WI38 (cell line): Measurements from ENCODE around the gene HDGFL2.

ENCODE experiments used
- H3K4me3 ChIP-seq: 2 replicates; pipeline ENCODE4 v1.5.1; 2011; ENCODE audit warnings: low read depth, mild to moderate bottlenecking, control low read depth, low read length
- TF ChIP-seq, protein P1 (sequence below): IDR thresholded peaks from 2 replicates; pipeline ENCODE4 v1.5.1; 2012; ENCODE audit warnings: low read depth, mild to moderate bottlenecking, control low read depth, low read length

The HDGFL2 gene

DNA sequence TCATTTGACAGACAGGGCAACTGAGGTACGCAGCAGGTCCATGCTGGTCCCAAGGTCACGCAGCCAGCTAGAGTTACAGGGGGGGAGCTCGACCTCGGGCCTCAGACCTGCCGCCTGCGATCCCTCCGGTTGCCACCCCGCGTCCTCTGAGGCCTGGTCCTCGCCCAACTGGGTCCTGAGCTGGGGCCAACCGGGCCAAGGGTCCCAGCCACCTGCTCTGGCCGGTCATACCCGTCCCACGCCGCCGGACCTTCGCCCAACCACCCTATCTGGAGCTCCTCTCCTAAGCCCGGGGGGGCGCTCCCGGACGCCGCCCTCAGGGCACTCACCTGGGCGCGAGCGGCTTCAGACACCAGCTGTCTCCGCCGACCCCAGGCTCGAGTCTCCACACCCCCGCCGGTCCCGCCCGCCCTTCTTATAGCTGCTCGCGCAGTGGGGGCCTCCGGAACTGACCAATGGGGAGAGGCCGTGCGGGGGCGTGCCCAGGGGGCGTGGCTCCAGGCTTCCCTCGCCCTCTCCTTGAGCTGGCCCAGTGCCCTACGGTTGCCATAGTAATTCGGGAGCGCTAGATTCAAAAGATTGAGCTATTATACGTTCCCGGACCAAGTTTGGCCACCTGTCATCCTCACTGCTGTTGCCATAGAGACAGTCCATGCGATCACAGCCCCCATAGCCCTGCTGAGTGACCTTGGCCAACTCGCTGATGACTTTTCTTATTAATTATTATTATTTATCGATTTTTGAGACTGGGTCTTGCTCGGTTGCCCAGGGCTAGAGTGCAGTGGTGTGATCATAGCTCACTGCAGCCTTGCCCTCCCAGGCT, 63.0 kb downstream of the HDGFL2 start, which contains the start of gene PLIN5:
TSS of gene PLIN5 (minus strand) at position 389 of the 823 bp plus-strand sequence. CDS start 1,150 bp downstream, outside the sequence.
- H3K4me3 ChIP-seq: no peak within 1 kb of the TSS

DNA sequence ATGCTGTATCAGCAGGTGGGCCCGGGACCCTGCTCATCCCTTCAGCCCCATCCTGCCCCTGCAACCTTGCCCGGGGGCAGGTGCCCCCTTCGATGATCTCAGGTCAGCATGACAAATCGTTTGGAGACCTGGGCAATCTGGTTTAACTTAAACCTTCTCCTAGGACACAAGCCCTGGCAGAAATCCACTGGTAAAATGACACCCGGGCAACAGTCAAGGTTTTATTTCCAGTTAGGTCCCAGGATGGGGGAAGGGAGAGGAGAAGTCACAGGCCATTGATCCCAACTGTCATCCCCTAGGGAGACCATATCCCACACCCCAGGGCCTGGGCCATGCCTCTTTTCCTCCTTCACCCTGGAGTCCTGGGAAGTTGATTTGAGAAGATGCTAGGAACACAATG, 64.7 kb downstream of the HDGFL2 start:
- H3K4me3 ChIP-seq: no peak overlapping the region
- TF ChIP-seq, protein P1, sequence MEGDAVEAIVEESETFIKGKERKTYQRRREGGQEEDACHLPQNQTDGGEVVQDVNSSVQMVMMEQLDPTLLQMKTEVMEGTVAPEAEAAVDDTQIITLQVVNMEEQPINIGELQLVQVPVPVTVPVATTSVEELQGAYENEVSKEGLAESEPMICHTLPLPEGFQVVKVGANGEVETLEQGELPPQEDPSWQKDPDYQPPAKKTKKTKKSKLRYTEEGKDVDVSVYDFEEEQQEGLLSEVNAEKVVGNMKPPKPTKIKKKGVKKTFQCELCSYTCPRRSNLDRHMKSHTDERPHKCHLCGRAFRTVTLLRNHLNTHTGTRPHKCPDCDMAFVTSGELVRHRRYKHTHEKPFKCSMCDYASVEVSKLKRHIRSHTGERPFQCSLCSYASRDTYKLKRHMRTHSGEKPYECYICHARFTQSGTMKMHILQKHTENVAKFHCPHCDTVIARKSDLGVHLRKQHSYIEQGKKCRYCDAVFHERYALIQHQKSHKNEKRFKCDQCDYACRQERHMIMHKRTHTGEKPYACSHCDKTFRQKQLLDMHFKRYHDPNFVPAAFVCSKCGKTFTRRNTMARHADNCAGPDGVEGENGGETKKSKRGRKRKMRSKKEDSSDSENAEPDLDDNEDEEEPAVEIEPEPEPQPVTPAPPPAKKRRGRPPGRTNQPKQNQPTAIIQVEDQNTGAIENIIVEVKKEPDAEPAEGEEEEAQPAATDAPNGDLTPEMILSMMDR: no peak

More for the DNA sequence above, 63.0 kb downstream of the HDGFL2 start, which contains the start of gene PLIN5:
- TF ChIP-seq, protein P1: no peak

- TF ChIP-seq, protein P1: no peak
- H3K4me3 ChIP-seq: no peak overlapping the region
These were observed 66.0 kb downstream of the HDGFL2 start for GRCh38 chr19:4537953-4538600.

DNA sequence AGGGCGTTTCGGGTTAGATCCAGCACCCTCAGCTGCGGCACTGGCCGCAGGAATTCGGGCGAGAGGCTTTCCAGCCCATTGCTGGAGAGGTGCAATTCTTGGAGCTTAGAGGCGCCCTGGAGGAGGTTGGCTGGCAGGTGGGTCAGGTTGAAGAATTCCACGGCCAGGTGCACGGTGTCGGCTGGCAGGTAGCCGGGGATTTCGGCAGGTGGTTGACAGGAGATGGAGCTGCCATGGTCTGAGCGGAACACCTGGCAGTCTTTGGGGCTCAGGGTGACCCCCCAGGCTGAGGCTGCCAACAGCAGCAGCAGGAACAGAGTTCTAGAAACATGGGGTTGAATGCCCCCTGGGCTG, 66.5 kb downstream of the HDGFL2 start:
- TF ChIP-seq, protein P1: no peak
- H3K4me3 ChIP-seq: no peak overlapping the region

DNA sequence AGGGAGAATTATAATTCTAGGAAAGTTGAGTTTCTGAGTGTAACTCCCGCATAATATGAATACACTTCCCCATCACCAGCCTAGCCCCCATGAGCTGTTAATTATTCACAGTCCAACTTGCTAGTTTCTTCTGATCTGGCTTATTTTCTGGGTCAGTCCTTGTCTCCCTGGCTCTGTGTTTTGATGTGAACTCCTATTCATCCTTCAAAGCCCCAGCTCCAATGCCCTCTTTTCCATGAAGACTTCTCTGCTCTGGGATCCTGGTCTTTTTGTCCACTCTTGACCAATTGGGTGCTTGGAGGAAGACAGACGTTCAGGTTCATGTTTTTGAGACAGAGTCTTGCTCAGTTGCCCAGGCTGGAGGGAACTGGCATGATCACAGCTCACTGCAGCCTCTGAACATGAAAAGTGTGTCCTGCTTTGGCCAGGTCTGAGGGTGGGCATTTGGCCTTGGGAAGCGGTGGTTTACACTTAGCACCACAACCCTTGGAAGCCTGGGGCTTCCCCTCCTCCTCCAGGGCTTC, 67.1 kb downstream of the HDGFL2 start:
- TF ChIP-seq, protein P1: no peak
- no peak overlapping the region for H3K4me3 ChIP-seq

DNA sequence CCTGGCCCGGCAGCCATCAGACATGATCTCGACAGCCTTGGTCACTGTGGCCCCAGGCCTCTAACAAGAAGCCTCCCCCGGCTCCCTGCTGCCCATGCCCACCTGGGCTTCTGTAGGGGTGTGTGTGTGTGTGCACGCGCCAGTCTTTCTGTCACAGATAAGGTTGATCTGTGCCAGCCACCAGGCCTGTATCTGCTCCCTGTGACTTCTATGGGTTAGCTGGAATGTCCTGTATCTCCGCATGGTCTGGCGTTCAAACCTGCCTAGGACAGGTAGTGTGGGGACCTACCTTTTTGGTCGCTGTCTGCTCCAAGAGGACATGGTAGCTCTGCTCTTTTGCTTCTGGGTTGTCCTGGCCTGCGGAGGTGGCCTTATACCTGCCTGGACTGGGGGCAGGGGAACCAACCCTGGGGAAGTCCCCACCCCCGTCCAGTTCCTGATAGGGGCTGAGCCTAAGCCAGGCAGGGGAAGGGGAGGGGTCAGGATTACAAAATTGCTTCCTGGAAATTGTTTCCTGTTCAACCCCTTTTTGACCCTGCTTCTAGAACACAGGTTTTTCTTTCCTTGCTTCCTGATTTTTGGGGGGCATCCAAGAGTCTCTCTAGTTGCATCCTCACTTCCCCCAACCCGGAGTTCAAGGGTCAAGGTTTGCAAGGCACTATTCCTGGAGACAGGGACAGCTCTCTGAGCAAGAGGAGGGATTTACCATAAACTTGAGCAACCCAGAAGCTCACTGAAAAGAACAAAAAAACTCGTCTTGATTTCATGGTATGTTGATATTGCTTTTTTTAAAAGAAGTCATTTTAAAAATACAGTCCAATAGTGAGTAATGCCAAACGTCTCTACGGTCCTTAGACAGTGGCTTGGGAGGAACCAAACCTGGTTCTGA, 67.8 kb downstream of the HDGFL2 start, which contains the start of gene LRG1:
TSS of gene LRG1 (minus strand) at position 344 of the 889 bp plus-strand sequence. CDS start at position 321, 23 bp downstream.
- TF ChIP-seq, protein P1: no peak
- H3K4me3 ChIP-seq: no peak within 1 kb of the TSS
